PC-9 (cell line): ENCODE data around the gene CALCR.

Experiments
- EZH2 ChIP-seq: fragments of 200-600 bp; sonication (generic); IDR thresholded peaks from 2 replicates; pipeline ENCODE4 v1.8.0; 2017; ENCODE audit warnings: antibody characterized with exemption, low read depth
- TF ChIP-seq, protein P1 (sequence below): fragments of 200-600 bp; sonication (generic); conservative IDR thresholded peaks from 2 replicates; pipeline ENCODE4 v1.6.1; 2017; ENCODE audit warnings: mixed run types, antibody characterized with exemption, mild to moderate bottlenecking, moderate library complexity

DNA sequence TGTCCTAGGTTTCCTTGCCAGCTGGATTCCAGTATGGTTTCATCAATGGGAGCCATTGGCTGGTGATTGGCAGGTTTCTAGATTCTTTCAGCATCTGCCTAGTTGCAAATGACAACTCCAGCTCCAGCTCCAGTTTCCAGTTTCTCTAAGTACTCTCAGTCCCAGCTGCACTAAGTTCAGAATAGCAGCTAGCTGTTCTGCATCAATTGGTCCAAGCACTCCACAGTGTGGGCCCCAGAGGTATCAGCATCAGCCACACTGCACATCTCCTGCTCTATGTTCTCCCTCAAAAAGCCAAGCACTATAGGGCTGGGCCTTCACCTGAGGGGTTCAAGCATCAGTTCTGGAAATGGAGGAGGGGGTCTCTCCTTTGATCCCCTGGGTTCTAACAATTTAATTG is 198.9 kb downstream of the CALCR start:
- TF ChIP-seq, protein P1, sequence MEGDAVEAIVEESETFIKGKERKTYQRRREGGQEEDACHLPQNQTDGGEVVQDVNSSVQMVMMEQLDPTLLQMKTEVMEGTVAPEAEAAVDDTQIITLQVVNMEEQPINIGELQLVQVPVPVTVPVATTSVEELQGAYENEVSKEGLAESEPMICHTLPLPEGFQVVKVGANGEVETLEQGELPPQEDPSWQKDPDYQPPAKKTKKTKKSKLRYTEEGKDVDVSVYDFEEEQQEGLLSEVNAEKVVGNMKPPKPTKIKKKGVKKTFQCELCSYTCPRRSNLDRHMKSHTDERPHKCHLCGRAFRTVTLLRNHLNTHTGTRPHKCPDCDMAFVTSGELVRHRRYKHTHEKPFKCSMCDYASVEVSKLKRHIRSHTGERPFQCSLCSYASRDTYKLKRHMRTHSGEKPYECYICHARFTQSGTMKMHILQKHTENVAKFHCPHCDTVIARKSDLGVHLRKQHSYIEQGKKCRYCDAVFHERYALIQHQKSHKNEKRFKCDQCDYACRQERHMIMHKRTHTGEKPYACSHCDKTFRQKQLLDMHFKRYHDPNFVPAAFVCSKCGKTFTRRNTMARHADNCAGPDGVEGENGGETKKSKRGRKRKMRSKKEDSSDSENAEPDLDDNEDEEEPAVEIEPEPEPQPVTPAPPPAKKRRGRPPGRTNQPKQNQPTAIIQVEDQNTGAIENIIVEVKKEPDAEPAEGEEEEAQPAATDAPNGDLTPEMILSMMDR = no peak
- no peak for TF ChIP-seq EZH2
